B cell (primary cell): ENCODE data around the gene CCL11. TPM values are rescaled to one million over a fixed set of nuclear protein-coding genes. Genes with fewer than 3 reads are reported as not detected.

ENCODE experiments used
- ATAC-seq: fragments of 200-7000 bp; cut with Tn5 transposase; one replicate; pipeline ENCODE4 v1.10.0; 2021; ENCODE audit warnings: low read depth, mild to moderate bottlenecking, moderate number of reproducible peaks, moderate library complexity
- CTCF ChIA-PET: fragments of 350-600 bp; sonication (Branson Sonifier 250); formaldehyde crosslinking; loops from one replicate; lab custom pipeline; 2021; ENCODE audit warnings: antibody characterized with exemption, inconsistent platforms; lab: Charles Lee
- POLR2A ChIA-PET: fragments of 350-600 bp; sonication (Branson Sonifier 250); formaldehyde crosslinking; loops from one replicate; lab custom pipeline; 2021; ENCODE audit warnings: antibody characterized with exemption; lab: Charles Lee
- DNase-seq: peaks from one replicate; pipeline ENCODE4 v3.0.0; 2013
- H2AFZ ChIP-seq: 2 replicates; pipeline ENCODE4 v1.6.1; 2012; ENCODE audit warnings: mild to moderate bottlenecking, low read depth, low read length; ENCODE audit not compliant: insufficient read depth, poor library complexity, severe bottlenecking
- H3K27ac ChIP-seq, 2 donors: 1 replicate in 1 of 2; 2 replicates in 1 of 2; pipeline ENCODE4 v1.5.1; 2012 to 2013; ENCODE audit warnings: low read length in 2 of 2, mild to moderate bottlenecking in 2 of 2, moderate library complexity in 1 of 2
- H3K27me3 ChIP-seq, 4 experiments: fragments of 200-600 bp in 1 of 4; sonication (generic) in 1 of 4; replicated peaks in 1 of 4; 1 replicate in 2 of 4; 2 replicates in 2 of 4; pipeline versions ENCODE4 v1.6.1 to v1.7.0; 2013 to 2016; ENCODE audit warnings: low read length in 3 of 4, mild to moderate bottlenecking in 2 of 4, mixed read lengths in 1 of 4, moderate library complexity in 1 of 4; ENCODE audit not compliant: insufficient read depth in 4 of 4, control insufficient read depth in 3 of 4; ENCODE audit errors: control extremely low read depth in 1 of 4
- H3K36me3 ChIP-seq, 2 experiments: replicated peaks in 1 of 2; 1 replicate in 1 of 2; 2 replicates in 1 of 2; pipeline versions ENCODE4 v1.6.1 to v1.7.1; 2013; ENCODE audit warnings: low read length in 1 of 2; ENCODE audit not compliant: insufficient read depth in 2 of 2, control insufficient read depth in 1 of 2; ENCODE audit errors: control extremely low read depth in 1 of 2, extremely low read depth in 1 of 2
- H3K4me1 ChIP-seq, 2 donors: fragments of 200-600 bp in 1 of 2; sonication (generic) in 1 of 2; 1 replicate in 1 of 2; 2 replicates in 1 of 2; pipeline versions ENCODE4 v1.5.1 to v1.6.1; 2013 to 2017; ENCODE audit warnings: low read length in 2 of 2; ENCODE audit not compliant: control insufficient read depth in 2 of 2, insufficient read depth in 2 of 2
- H3K4me2 ChIP-seq: replicated peaks from 2 replicates; pipeline ENCODE3; 2012; ENCODE audit warnings: mild to moderate bottlenecking, low read depth, low read length; ENCODE audit not compliant: poor library complexity, severe bottlenecking
- H3K4me3 ChIP-seq, 5 experiments: fragments of 200-600 bp in 1 of 5; sonication (generic) in 1 of 5; 1 replicate in 3 of 5; 2 replicates in 2 of 5; pipeline versions ENCODE4 v1.5.1 to v1.7.0; 2011 to 2016; ENCODE audit warnings: low read length in 4 of 5, mild to moderate bottlenecking in 4 of 5, low read depth in 2 of 5, control low read depth in 1 of 5, moderate library complexity in 1 of 5; ENCODE audit not compliant: insufficient read depth in 1 of 5; ENCODE audit errors: control extremely low read depth in 1 of 5, extremely low read depth in 1 of 5
- H3K79me2 ChIP-seq: fragments of 200-600 bp; sonication (generic); one replicate; pipeline ENCODE4 v1.6.0; 2016; ENCODE audit warnings: low read length; ENCODE audit not compliant: control insufficient read depth, insufficient read depth
- H3K9ac ChIP-seq: fragments of 200-600 bp; sonication (generic); 2 replicates; pipeline ENCODE4 v1.6.1; 2017; ENCODE audit warnings: mild to moderate bottlenecking, low read length, moderate library complexity
- H3K9me3 ChIP-seq, 3 donors: one replicate each; pipeline versions ENCODE4 v1.6.1 to v1.7.1; 2013; ENCODE audit warnings: low read length in 2 of 3; ENCODE audit not compliant: control insufficient read depth in 2 of 3, insufficient read depth in 1 of 3; ENCODE audit errors: control extremely low read depth in 1 of 3
- H4K20me1 ChIP-seq: 2 replicates; pipeline ENCODE4 v1.6.0; 2012; ENCODE audit warnings: mild to moderate bottlenecking, low read length; ENCODE audit not compliant: insufficient read depth, control insufficient read depth, poor library complexity, severe bottlenecking
- H3K27ac Mint-ChIP-seq: one replicate; pipeline ENCODE4 v1.8.0; 2021; ENCODE audit warnings: mixed read lengths
- H3K27me3 Mint-ChIP-seq: one replicate; pipeline ENCODE4 v1.8.0; 2021; ENCODE audit warnings: mixed read lengths
- H3K4me1 Mint-ChIP-seq: one replicate; pipeline ENCODE4 v1.8.0; 2021; ENCODE audit warnings: mixed read lengths
- H3K4me3 Mint-ChIP-seq: one replicate; pipeline ENCODE4 v1.8.0; 2021; ENCODE audit warnings: mixed read lengths
- H3K9me3 Mint-ChIP-seq: one replicate; pipeline ENCODE4 v1.8.0; 2022; ENCODE audit warnings: mixed read lengths; ENCODE audit not compliant: insufficient read depth
- CTCF ChIP-seq: fragments of 200-600 bp; IDR thresholded peaks from one replicate; pipeline ENCODE4 v1.8.0; 2022; ENCODE audit warnings: antibody characterized with exemption, mild to moderate bottlenecking
- EZH2 ChIP-seq: IDR thresholded peaks from 2 replicates; pipeline ENCODE4 v1.6.1; 2012; ENCODE audit warnings: borderline replicate concordance, low read depth, mild to moderate bottlenecking, moderate library complexity, low read length; ENCODE audit not compliant: insufficient read depth, poor library complexity, severe bottlenecking
- WGBS: methylation state at CpG from one replicate; pipeline ENCODE4 v1.1.5; 2013; ENCODE audit warnings: missing lambda C conversion rate; ENCODE audit not compliant: insufficient coverage; 5-methylcytosine and 5-hydroxymethylcytosine counted together
- intact Hi-C: fragments of 100-400 bp; cut with micrococcal nuclease; formaldehyde crosslinking; loops from one replicate; pipeline ENCODE4 v1.10.0; 2022
- polyA plus RNA-seq: library from polyadenylated mRNA; depleted of rRNA; stranded (reverse); fragments of >200 nt; gene quantifications from 2 replicates; pipeline ENCODE4 v1.2.3, GENCODE V29; 2012
- total RNA-seq, 2 donors: library from RNA; stranded (reverse); fragments of 120-200 nt in 1 of 2; gene quantifications; 1 replicate in 1 of 2; 2 replicates in 1 of 2; pipeline versions ENCODE4 v1.2.3 to v1.2.4, GENCODE V29; 2013 to 2022

Gene CCL11
- total and polyA plus RNA-seq, 2 donors (not counting 1 experiment from before 2014, with no cell fraction given), result not detected

GRCh38 chr17:34255381-34255732 is 30.2 kb upstream of the CCL11 start:
- ChIA-PET POLR2A (no interaction called here), CTCF (interaction anchor here (2.1 kb wide), 1 partner anchor 106 kb away, joined by 8 read pairs; no protein-coding TSS in a partner anchor)
- Histone ChIP-seq H3K4me3 (no peak overlapping the region), H4K20me1 (no peaks in the 10 kb centered on the region), H3K4me1 (peaks cover 10 to 14% of the 10 kb centered on the region in 2 donors), H3K79me2 (no peaks in the 10 kb centered on the region), H3K27ac (no peak overlapping the region), H3K4me2 (no peak overlapping the region), H2AFZ (no peak overlapping the region), H3K9me3 (no peaks in the 10 kb centered on the region), H3K36me3 (no peaks in the 10 kb centered on the region), H3K9ac (no peak overlapping the region), H3K27me3 (peaks cover 0 to 27% (median 19%) of the 10 kb centered on the region in 4 experiments)
- ATAC-seq (no peak), DNase-seq (no peak)
- Mint-ChIP-seq H3K27me3 (peaks cover 45% of the 10 kb centered on the region), H3K27ac (no peak overlapping the region), H3K4me1 (peaks cover 9% of the 10 kb centered on the region), H3K9me3 (no peaks in the 10 kb centered on the region), H3K4me3 (no peak overlapping the region)
- TF ChIP-seq EZH2 (no peak), CTCF (no peak)
- WGBS, result 35% methylated on average over 3 of the region's 5 CpGs
- intact Hi-C loops, result no loop called here

GRCh38 chr17:34255841-34256240 is 29.7 kb upstream of the CCL11 start:
- no peak overlapping the region for H3K4me3 ChIP-seq
- no peaks in the 10 kb centered on the region for H3K9me3 ChIP-seq
- no peaks in the 10 kb centered on the region for H3K36me3 ChIP-seq
- Mint-ChIP-seq H3K9me3 (no peaks in the 10 kb centered on the region), H3K4me3 (no peak overlapping the region), H3K27ac (no peak overlapping the region), H3K27me3 (peaks cover 46% of the 10 kb centered on the region), H3K4me1 (peaks cover 9% of the 10 kb centered on the region)
- H4K20me1 ChIP-seq, result no peaks in the 10 kb centered on the region
- no peak overlapping the region for H3K4me2 ChIP-seq
- H3K4me1 ChIP-seq, result peaks cover 10 to 14% of the 10 kb centered on the region in 2 donors
- CTCF ChIA-PET, result interaction anchor here (2.1 kb wide), 1 partner anchor 106 kb away, joined by 8 read pairs; no protein-coding TSS in a partner anchor
- H3K79me2 ChIP-seq, result no peaks in the 10 kb centered on the region
- intact Hi-C loops, result no loop called here
- POLR2A ChIA-PET, result no interaction called here
- H3K9ac ChIP-seq, result no peak overlapping the region
- peaks cover 0 to 27% (median 19%) of the 10 kb centered on the region in 4 experiments for H3K27me3 ChIP-seq
- no peak overlapping the region for H3K27ac ChIP-seq
- no peak for DNase-seq
- ATAC-seq, result no peak
- TF ChIP-seq CTCF (no peak), EZH2 (no peak)
- WGBS, result no CpG with 5 or more reads among the region's 1 CpG
- no peak overlapping the region for H2AFZ ChIP-seq
